H9 (cell line): Measurements from ENCODE around the gene NHS. TPM values are rescaled to one million over a fixed set of nuclear protein-coding genes. Genes with fewer than 3 reads are reported as not detected.

Experiments used
- DNase-seq: peaks from one replicate; pipeline ENCODE4 v3.0.0-alpha.2; 2017
- H2AFZ ChIP-seq: one replicate; pipeline ENCODE4 v1.6.1; 2013; ENCODE audit warnings: mild to moderate bottlenecking, low read length, control low read depth, moderate library complexity
- H2AK5ac ChIP-seq: 2 replicates; pipeline ENCODE4 v1.6.1; 2013; ENCODE audit warnings: low read length, control low read depth, mixed read lengths; ENCODE audit not compliant: insufficient read length
- H2BK120ac ChIP-seq: one replicate; pipeline ENCODE4 v1.6.1; 2013; ENCODE audit warnings: low read depth, mild to moderate bottlenecking, low read length, control low read depth, inconsistent platforms; ENCODE audit not compliant: poor library complexity, severe bottlenecking
- H2BK12ac ChIP-seq: 2 replicates; pipeline ENCODE4 v1.6.1; 2013; ENCODE audit warnings: low read length, control low read depth, mixed read lengths, low read depth; ENCODE audit not compliant: insufficient read length
- H2BK15ac ChIP-seq: 2 replicates; pipeline ENCODE4 v1.6.1; 2013; ENCODE audit warnings: low read depth, low read length, control low read depth
- H2BK20ac ChIP-seq: one replicate; pipeline ENCODE4 v1.6.1; 2013; ENCODE audit warnings: low read depth, mild to moderate bottlenecking, low read length, control low read depth, inconsistent platforms; ENCODE audit not compliant: poor library complexity, severe bottlenecking
- H2BK5ac ChIP-seq: 2 replicates; pipeline ENCODE4 v1.6.1; 2013; ENCODE audit warnings: low read length, control low read depth, mixed read lengths; ENCODE audit not compliant: insufficient read length
- H3K14ac ChIP-seq: 2 replicates; pipeline ENCODE4 v1.6.1; 2013; ENCODE audit warnings: low read length, control low read depth; ENCODE audit not compliant: insufficient read depth
- H3K18ac ChIP-seq: 2 replicates; pipeline ENCODE4 v1.6.1; 2013; ENCODE audit warnings: low read depth, mild to moderate bottlenecking, mixed read lengths, low read length, control low read depth; ENCODE audit not compliant: insufficient read length
- H3K23ac ChIP-seq: 2 replicates; pipeline ENCODE4 v1.6.1; 2013; ENCODE audit warnings: low read length, control low read depth, mixed read lengths, low read depth; ENCODE audit not compliant: insufficient read length
- H3K23me2 ChIP-seq: 2 replicates; pipeline ENCODE4 v1.6.1; 2013; ENCODE audit warnings: low read depth, mild to moderate bottlenecking, mixed read lengths, low read length, control low read depth; ENCODE audit not compliant: insufficient read length, poor library complexity, severe bottlenecking
- H3K27ac ChIP-seq: 2 replicates; pipeline ENCODE4 v1.5.1; 2013; ENCODE audit warnings: low read length, control low read depth, mixed read lengths, low read depth; ENCODE audit not compliant: insufficient read length
- H3K27me3 ChIP-seq: 2 replicates; pipeline ENCODE4 v1.6.1; 2013; ENCODE audit warnings: low read length, control low read depth, inconsistent platforms; ENCODE audit not compliant: insufficient read depth
- H3K4ac ChIP-seq: 2 replicates; pipeline ENCODE4 v1.6.1; 2013; ENCODE audit warnings: low read depth, mild to moderate bottlenecking, control low read depth, inconsistent platforms, low read length, moderate library complexity
- H3K4me1 ChIP-seq: 2 replicates; pipeline ENCODE4 v1.6.1; 2013; ENCODE audit warnings: low read length, control low read depth, inconsistent platforms; ENCODE audit not compliant: insufficient read depth
- H3K4me2 ChIP-seq: 2 replicates; pipeline ENCODE4 v1.6.1; 2013; ENCODE audit warnings: low read length, control low read depth, mixed read lengths; ENCODE audit not compliant: insufficient read length, insufficient read depth
- H3K56ac ChIP-seq: 2 replicates; pipeline ENCODE4 v1.6.1; 2013; ENCODE audit warnings: low read depth, mild to moderate bottlenecking, mixed read lengths, low read length, control low read depth; ENCODE audit not compliant: insufficient read length
- H3K79me1 ChIP-seq: 2 replicates; pipeline ENCODE4 v1.6.1; 2013; ENCODE audit warnings: low read depth, mild to moderate bottlenecking, moderate library complexity, low read length, control low read depth, inconsistent platforms; ENCODE audit not compliant: insufficient read depth, poor library complexity, severe bottlenecking
- H3K79me2 ChIP-seq: 2 replicates; pipeline ENCODE4 v1.6.1; 2013; ENCODE audit warnings: low read length, control low read depth, inconsistent platforms; ENCODE audit not compliant: insufficient read depth
- H3K9ac ChIP-seq: 2 replicates; pipeline ENCODE4 v1.6.1; 2013; ENCODE audit warnings: low read length, control low read depth, mixed read lengths; ENCODE audit not compliant: insufficient read length; ENCODE audit errors: extremely low read depth
- H3K9me3 ChIP-seq: one replicate; pipeline ENCODE4 v1.6.1; 2013; ENCODE audit warnings: low read depth, low read length, inconsistent platforms; ENCODE audit not compliant: control insufficient read depth
- H3T11ph ChIP-seq: one replicate; pipeline ENCODE4 v1.6.1; 2013; ENCODE audit warnings: mild to moderate bottlenecking, low read length, control low read depth, inconsistent platforms
- H4K20me1 ChIP-seq: one replicate; pipeline ENCODE4 v1.6.1; 2013; ENCODE audit not compliant: control insufficient read depth, insufficient read length, insufficient read depth
- H4K5ac ChIP-seq: 2 replicates; pipeline ENCODE4 v1.6.1; 2013; ENCODE audit warnings: low read depth, mild to moderate bottlenecking, mixed read lengths, low read length, control low read depth; ENCODE audit not compliant: insufficient read length
- H4K8ac ChIP-seq: replicated peaks from 2 replicates; pipeline ENCODE4 v1.6.1; 2013; ENCODE audit warnings: low read length, control low read depth, mixed read lengths, low read depth; ENCODE audit not compliant: insufficient read length
- H4K91ac ChIP-seq: 2 replicates; pipeline ENCODE4 v1.6.1; 2013; ENCODE audit warnings: low read depth, mild to moderate bottlenecking, moderate library complexity, mixed read lengths, low read length, control low read depth; ENCODE audit not compliant: insufficient read length
- H3K27ac Mint-ChIP-seq, 3 experiments: 2 replicates in 2 of 3; 3 replicates in 1 of 3; pipeline ENCODE4 v1.8.0; 2020 to 2021; ENCODE audit warnings: mixed read lengths in 3 of 3, mild to moderate bottlenecking in 1 of 3, moderate library complexity in 1 of 3
- H3K27me3 Mint-ChIP-seq: 2 replicates; pipeline ENCODE4 v1.8.0; 2021; ENCODE audit warnings: low read depth, mild to moderate bottlenecking, moderate library complexity, mixed read lengths
- H3K36me3 Mint-ChIP-seq, 3 experiments: 2 replicates in 2 of 3; 3 replicates in 1 of 3; pipeline ENCODE4 v1.8.0; 2020 to 2021; ENCODE audit warnings: low read depth in 3 of 3, mixed read lengths in 3 of 3; ENCODE audit not compliant: insufficient read depth in 1 of 3
- H3K4me1 Mint-ChIP-seq, 2 experiments: 2 replicates each; pipeline ENCODE4 v1.8.0; 2020; ENCODE audit warnings: mixed read lengths in 2 of 2
- H3K4me3 Mint-ChIP-seq, 2 experiments: 2 replicates in 1 of 2; 3 replicates in 1 of 2; pipeline ENCODE4 v1.8.0; 2020 to 2021; ENCODE audit warnings: mild to moderate bottlenecking in 2 of 2, mixed read lengths in 2 of 2, moderate library complexity in 1 of 2
- H3K9me3 Mint-ChIP-seq, 2 experiments: 2 replicates in 1 of 2; 3 replicates in 1 of 2; pipeline ENCODE4 v1.8.0; 2020; ENCODE audit warnings: mild to moderate bottlenecking in 2 of 2, mixed read lengths in 2 of 2, moderate library complexity in 1 of 2
- WGBS: extraction: QIAGEN DNeasy Blood & Tissue Kit; methylation state at CpG from one replicate; pipeline ENCODE4 v1.1.7; 2013; ENCODE audit warnings: missing lambda C conversion rate, low lambda C conversion rate, mixed read lengths; ENCODE audit not compliant: insufficient read length; ENCODE audit errors: extremely low coverage; 5-methylcytosine and 5-hydroxymethylcytosine counted together
- total RNA-seq: library from RNA; stranded (reverse); gene quantifications from 2 replicates; pipeline ENCODE4 v1.2.1, GENCODE V29; 2021
- TF ChIP-seq, protein P1 (sequence below): fragments of 200-600 bp; sonication (generic); conservative IDR thresholded peaks from 3 replicates; pipeline ENCODE4 v1.8.0; 2021; ENCODE audit warnings: antibody characterized with exemption, mild to moderate bottlenecking

NHS gene
- total RNA-seq, 1 experiment from 2014 or later: 8.7 TPM

DNA sequence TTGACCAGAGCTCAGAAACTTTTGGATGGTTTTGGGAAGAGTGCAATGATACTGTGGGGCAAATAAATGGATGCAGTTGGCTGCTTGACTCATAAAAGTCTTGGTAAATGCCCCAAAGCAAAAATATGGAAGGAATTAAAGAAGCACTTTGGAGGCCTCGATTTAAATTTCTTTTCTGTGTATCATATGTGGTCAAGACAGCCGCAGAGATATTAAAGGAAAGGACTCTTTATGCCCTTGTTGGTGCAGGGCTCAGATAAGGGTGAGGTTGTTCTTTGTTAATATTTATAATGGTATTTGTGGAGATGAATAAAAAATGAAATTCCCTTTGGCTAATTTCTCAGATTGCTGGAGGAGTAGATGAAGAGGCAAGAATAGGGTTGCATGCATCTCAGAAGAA, 90.2 kb downstream of the NHS start:
- Histone ChIP-seq H3K4me2 (no peak overlapping the region), H3K23me2 (no peaks in the 10 kb centered on the region), H3K14ac (no peak overlapping the region), H2AFZ (no peak overlapping the region), H3K9ac (no peak overlapping the region), H3K27me3 (no peaks in the 10 kb centered on the region), H4K91ac (no peak overlapping the region), H3K56ac (no peak overlapping the region), H3K4me1 (no peaks in the 10 kb centered on the region), H3K23ac (no peak overlapping the region), H3K9me3 (no peaks in the 10 kb centered on the region), H2BK5ac (no peak overlapping the region), H2AK5ac (no peak overlapping the region), H2BK120ac (no peak overlapping the region), H3K79me1 (no peaks in the 10 kb centered on the region), H3K79me2 (no peaks in the 10 kb centered on the region), H2BK12ac (no peak overlapping the region), H3K4ac (no peak overlapping the region), H4K5ac (no peak overlapping the region), H3K18ac (no peak overlapping the region), H3T11ph (no peak overlapping the region), H2BK20ac (no peak overlapping the region), H4K20me1 (no peaks in the 10 kb centered on the region), H3K27ac (no peak overlapping the region), H2BK15ac (no peak overlapping the region), H4K8ac (no peak overlapping the region)
- Mint-ChIP-seq H3K27me3 (no peaks in the 10 kb centered on the region), H3K4me3 (no peak overlapping the region), H3K36me3 (no peaks in the 10 kb centered on the region), H3K27ac (no peak overlapping the region; a peak in 1 of 7 replicates), H3K9me3 (no peaks in the 10 kb centered on the region), H3K4me1 (peaks cover 22 to 24% of the 10 kb centered on the region in 2 experiments)
- WGBS: no CpG with 5 or more reads among the region's 2 CpGs
- no peak for DNase-seq
- TF ChIP-seq, protein P1, sequence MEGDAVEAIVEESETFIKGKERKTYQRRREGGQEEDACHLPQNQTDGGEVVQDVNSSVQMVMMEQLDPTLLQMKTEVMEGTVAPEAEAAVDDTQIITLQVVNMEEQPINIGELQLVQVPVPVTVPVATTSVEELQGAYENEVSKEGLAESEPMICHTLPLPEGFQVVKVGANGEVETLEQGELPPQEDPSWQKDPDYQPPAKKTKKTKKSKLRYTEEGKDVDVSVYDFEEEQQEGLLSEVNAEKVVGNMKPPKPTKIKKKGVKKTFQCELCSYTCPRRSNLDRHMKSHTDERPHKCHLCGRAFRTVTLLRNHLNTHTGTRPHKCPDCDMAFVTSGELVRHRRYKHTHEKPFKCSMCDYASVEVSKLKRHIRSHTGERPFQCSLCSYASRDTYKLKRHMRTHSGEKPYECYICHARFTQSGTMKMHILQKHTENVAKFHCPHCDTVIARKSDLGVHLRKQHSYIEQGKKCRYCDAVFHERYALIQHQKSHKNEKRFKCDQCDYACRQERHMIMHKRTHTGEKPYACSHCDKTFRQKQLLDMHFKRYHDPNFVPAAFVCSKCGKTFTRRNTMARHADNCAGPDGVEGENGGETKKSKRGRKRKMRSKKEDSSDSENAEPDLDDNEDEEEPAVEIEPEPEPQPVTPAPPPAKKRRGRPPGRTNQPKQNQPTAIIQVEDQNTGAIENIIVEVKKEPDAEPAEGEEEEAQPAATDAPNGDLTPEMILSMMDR: no peak
